HepG2 (cell line): ENCODE results near the gene PCIF1.

Experiments
- RNF2 ChIP-seq: fragments of 450-650 bp; conservative IDR thresholded peaks from 2 replicates; pipeline ENCODE4 v1.6.1; 2016; ENCODE audit warnings: low read depth
- TF ChIP-seq, protein P1 (sequence below): sonication (generic); formaldehyde crosslinking; IDR thresholded peaks from 2 replicates; pipeline ENCODE4 v1.5.0; 2020; ENCODE audit warnings: mild to moderate bottlenecking, missing genetic modification reagents, moderate library complexity

DNA sequence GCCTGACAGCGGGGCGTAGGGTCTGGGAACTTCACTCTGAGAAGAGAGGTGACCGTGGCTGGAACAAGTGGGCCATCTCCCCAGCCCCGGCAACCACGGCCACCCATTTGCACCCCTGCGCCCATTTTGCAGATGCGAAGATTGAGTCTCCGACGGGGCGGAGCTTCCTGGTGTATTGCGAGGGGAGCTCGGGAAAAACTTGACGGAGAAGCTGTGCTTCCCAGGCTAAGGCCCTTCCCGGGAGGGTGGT, 36.9 kb downstream of the PCIF1 start:
- TF ChIP-seq, protein P1, sequence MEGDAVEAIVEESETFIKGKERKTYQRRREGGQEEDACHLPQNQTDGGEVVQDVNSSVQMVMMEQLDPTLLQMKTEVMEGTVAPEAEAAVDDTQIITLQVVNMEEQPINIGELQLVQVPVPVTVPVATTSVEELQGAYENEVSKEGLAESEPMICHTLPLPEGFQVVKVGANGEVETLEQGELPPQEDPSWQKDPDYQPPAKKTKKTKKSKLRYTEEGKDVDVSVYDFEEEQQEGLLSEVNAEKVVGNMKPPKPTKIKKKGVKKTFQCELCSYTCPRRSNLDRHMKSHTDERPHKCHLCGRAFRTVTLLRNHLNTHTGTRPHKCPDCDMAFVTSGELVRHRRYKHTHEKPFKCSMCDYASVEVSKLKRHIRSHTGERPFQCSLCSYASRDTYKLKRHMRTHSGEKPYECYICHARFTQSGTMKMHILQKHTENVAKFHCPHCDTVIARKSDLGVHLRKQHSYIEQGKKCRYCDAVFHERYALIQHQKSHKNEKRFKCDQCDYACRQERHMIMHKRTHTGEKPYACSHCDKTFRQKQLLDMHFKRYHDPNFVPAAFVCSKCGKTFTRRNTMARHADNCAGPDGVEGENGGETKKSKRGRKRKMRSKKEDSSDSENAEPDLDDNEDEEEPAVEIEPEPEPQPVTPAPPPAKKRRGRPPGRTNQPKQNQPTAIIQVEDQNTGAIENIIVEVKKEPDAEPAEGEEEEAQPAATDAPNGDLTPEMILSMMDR (CRISPR knock-in tag) = no peak
- peak; percentile 51; the same call in 1 of the 2 replicates for TF ChIP-seq RNF2
